NOMO-1 (cell line): ENCODE measurements around the gene CCNY.

ENCODE experiments used
- DNase-seq, 2 experiments: peaks; one replicate each; lab custom pipeline; 2025; ENCODE audit not compliant: unreplicated experiment in 2 of 2; lab: John Stamatoyannopoulos, UW

The CCNY gene

GRCh38 chr10:35573796-35574195, 237.5 kb downstream of the CCNY start:
- no peak for DNase-seq

- no peak for DNase-seq
Measured at GRCh38 chr10:35574924-35575352, 238.6 kb downstream of the CCNY start.

- no peak for DNase-seq
Measured at GRCh38 chr10:35575640-35576039, 239.3 kb downstream of the CCNY start.

GRCh38 chr10:35576730-35577129, 240.4 kb downstream of the CCNY start:
- DNase-seq, result no peak

GRCh38 chr10:35577926-35578617, 241.8 kb downstream of the CCNY start:
- no peak for DNase-seq

GRCh38 chr10:35578618-35578956, 242.3 kb downstream of the CCNY start:
- DNase-seq, result no peak

- DNase-seq, result no peak
Measured at GRCh38 chr10:35579116-35579515, 242.8 kb downstream of the CCNY start.

- no peak for DNase-seq
Measured at GRCh38 chr10:35579726-35580422, 243.6 kb downstream of the CCNY start.

- DNase-seq, result no peak
Measured at GRCh38 chr10:35580423-35580770, 244.1 kb downstream of the CCNY start.

- DNase-seq, result no peak
Measured at GRCh38 chr10:35581655-35582054, 245.3 kb downstream of the CCNY start.

- no peak for DNase-seq
Measured at GRCh38 chr10:35584946-35585345, 248.6 kb downstream of the CCNY start.

- DNase-seq, result no peak
Measured at GRCh38 chr10:35585356-35585755, 249.0 kb downstream of the CCNY start.

GRCh38 chr10:35585903-35586535, 249.7 kb downstream of the CCNY start:
- DNase-seq, result no peak

GRCh38 chr10:35588836-35589235, 252.5 kb downstream of the CCNY start:
- DNase-seq, result no peak

- DNase-seq, result no peak
Measured at GRCh38 chr10:35592441-35592840, 256.1 kb downstream of the CCNY start.

GRCh38 chr10:35594115-35595079, 258.1 kb downstream of the CCNY start:
- no peak for DNase-seq

- DNase-seq, result no peak
Measured at GRCh38 chr10:35595106-35595505, 258.8 kb downstream of the CCNY start.

- no peak for DNase-seq
Measured at GRCh38 chr10:35598379-35598778, 262.1 kb downstream of the CCNY start.

GRCh38 chr10:35600193-35600592, 263.9 kb downstream of the CCNY start:
- no peak for DNase-seq

- DNase-seq, result no peak
Measured at GRCh38 chr10:35605191-35605590, 268.9 kb downstream of the CCNY start, which contains the start of gene GJD4. TSS of gene GJD4 (plus strand) at chr10:35605341. CDS start at chr10:35605568, 227 bp downstream.

GRCh38 chr10:35606430-35606829, 270.1 kb downstream of the CCNY start:
- DNase-seq, result no peak
